HEK293 (cell line): ENCODE results near the gene PGBD2.

Experiments
- KLF10 ChIP-seq: fragments of 450-650 bp; IDR thresholded peaks from 2 replicates; pipeline ENCODE4 v1.5.1; 2018; ENCODE audit warnings: missing biosample characterization, mild to moderate bottlenecking, missing genetic modification characterization
- ZBTB7A ChIP-seq: fragments of 450-650 bp; formaldehyde crosslinking; IDR thresholded peaks from 2 replicates; pipeline ENCODE4 v1.5.1; 2016; ENCODE audit warnings: low read depth, missing biosample characterization, missing genetic modification characterization
- ZNF10 ChIP-seq: fragments of 450-650 bp; formaldehyde crosslinking; IDR thresholded peaks from 2 replicates; pipeline ENCODE4 v1.5.1; 2017; ENCODE audit warnings: missing biosample characterization, missing genetic modification characterization
- ZNF530 ChIP-seq: fragments of 450-650 bp; formaldehyde crosslinking; IDR thresholded peaks from 2 replicates; pipeline ENCODE4 v1.5.1; 2016; ENCODE audit warnings: low read depth, missing biosample characterization, missing genetic modification characterization
- ZNF549 ChIP-seq: fragments of 450-650 bp; IDR thresholded peaks from 2 replicates; pipeline ENCODE4 v1.5.1; 2018; ENCODE audit warnings: missing biosample characterization, missing genetic modification characterization, mild to moderate bottlenecking, inconsistent platforms, moderate library complexity
- ZNF777 ChIP-seq: fragments of 450-650 bp; formaldehyde crosslinking; IDR thresholded peaks from 2 replicates; pipeline ENCODE4 v1.5.1; 2017; ENCODE audit warnings: missing biosample characterization, missing genetic modification characterization, borderline replicate concordance
- TF ChIP-seq, protein P1 (sequence below): fragments of 450-650 bp; formaldehyde crosslinking; IDR thresholded peaks from 2 replicates; pipeline ENCODE4 v1.5.1; 2017; ENCODE audit warnings: missing biosample characterization, missing genetic modification characterization
- TF ChIP-seq, protein P2 (sequence below): fragments of 450-650 bp; formaldehyde crosslinking; IDR thresholded peaks from 2 replicates; pipeline ENCODE4 v1.5.1; 2016; ENCODE audit warnings: missing biosample characterization, missing genetic modification characterization
- TF ChIP-seq, protein P3 (sequence below): fragments of 450-650 bp; formaldehyde crosslinking; IDR thresholded peaks from 2 replicates; pipeline ENCODE4 v1.5.1; 2016; ENCODE audit warnings: missing biosample characterization, missing genetic modification characterization, low read depth

DNA sequence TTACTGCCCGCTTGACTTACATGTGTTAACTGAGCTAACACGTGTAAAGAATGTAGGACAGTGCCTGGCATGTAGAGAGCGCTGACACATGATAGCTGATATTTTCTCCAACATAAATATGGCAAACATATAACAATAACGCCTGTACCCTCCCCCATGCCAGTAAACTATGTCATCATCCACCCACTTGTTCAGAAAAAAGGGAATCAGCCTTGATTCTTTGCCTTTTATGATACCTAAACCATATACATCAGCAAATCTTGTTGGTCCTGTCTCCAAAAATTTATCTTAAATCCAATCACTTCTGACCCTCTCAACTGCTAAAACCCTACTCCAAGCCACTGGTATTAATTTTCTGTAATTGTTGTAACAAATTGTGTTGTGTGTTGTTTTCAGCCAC, 46.0 kb upstream of the PGBD2 start:
- TF ChIP-seq ZNF549 (tag by site-specific recombination) (no peak), ZNF777 (tag by site-specific recombination) (no peak), ZNF530 (tag by site-specific recombination) (no peak), ZNF10 (tag by site-specific recombination) (no peak), ZBTB7A (no peak), KLF10 (tag by site-specific recombination) (no peak)
- TF ChIP-seq, protein P1, sequence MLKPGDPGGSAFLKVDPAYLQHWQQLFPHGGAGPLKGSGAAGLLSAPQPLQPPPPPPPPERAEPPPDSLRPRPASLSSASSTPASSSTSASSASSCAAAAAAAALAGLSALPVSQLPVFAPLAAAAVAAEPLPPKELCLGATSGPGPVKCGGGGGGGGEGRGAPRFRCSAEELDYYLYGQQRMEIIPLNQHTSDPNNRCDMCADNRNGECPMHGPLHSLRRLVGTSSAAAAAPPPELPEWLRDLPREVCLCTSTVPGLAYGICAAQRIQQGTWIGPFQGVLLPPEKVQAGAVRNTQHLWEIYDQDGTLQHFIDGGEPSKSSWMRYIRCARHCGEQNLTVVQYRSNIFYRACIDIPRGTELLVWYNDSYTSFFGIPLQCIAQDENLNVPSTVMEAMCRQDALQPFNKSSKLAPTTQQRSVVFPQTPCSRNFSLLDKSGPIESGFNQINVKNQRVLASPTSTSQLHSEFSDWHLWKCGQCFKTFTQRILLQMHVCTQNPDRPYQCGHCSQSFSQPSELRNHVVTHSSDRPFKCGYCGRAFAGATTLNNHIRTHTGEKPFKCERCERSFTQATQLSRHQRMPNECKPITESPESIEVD (tag by site-specific recombination), result no peak
- TF ChIP-seq, protein P2, sequence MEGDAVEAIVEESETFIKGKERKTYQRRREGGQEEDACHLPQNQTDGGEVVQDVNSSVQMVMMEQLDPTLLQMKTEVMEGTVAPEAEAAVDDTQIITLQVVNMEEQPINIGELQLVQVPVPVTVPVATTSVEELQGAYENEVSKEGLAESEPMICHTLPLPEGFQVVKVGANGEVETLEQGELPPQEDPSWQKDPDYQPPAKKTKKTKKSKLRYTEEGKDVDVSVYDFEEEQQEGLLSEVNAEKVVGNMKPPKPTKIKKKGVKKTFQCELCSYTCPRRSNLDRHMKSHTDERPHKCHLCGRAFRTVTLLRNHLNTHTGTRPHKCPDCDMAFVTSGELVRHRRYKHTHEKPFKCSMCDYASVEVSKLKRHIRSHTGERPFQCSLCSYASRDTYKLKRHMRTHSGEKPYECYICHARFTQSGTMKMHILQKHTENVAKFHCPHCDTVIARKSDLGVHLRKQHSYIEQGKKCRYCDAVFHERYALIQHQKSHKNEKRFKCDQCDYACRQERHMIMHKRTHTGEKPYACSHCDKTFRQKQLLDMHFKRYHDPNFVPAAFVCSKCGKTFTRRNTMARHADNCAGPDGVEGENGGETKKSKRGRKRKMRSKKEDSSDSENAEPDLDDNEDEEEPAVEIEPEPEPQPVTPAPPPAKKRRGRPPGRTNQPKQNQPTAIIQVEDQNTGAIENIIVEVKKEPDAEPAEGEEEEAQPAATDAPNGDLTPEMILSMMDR (tag by site-specific recombination), result no peak
- TF ChIP-seq, protein P3, sequence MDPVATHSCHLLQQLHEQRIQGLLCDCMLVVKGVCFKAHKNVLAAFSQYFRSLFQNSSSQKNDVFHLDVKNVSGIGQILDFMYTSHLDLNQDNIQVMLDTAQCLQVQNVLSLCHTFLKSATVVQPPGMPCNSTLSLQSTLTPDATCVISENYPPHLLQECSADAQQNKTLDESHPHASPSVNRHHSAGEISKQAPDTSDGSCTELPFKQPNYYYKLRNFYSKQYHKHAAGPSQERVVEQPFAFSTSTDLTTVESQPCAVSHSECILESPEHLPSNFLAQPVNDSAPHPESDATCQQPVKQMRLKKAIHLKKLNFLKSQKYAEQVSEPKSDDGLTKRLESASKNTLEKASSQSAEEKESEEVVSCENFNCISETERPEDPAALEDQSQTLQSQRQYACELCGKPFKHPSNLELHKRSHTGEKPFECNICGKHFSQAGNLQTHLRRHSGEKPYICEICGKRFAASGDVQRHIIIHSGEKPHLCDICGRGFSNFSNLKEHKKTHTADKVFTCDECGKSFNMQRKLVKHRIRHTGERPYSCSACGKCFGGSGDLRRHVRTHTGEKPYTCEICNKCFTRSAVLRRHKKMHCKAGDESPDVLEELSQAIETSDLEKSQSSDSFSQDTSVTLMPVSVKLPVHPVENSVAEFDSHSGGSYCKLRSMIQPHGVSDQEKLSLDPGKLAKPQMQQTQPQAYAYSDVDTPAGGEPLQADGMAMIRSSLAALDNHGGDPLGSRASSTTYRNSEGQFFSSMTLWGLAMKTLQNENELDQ (tag by site-specific recombination), result no peak
